DOHH2 (cell line): ENCODE measurements around the gene FGFR3.

Source experiments
- H3F3A ChIP-seq: fragments of 200-600 bp; sonication (generic), shearing (Covaris generic); 2 replicates; pipeline ENCODE4 v1.6.0; 2016; ENCODE audit warnings: antibody characterized with exemption, mild to moderate bottlenecking; ENCODE audit not compliant: control insufficient read depth, insufficient read depth
- H3K27ac ChIP-seq: fragments of 200-600 bp; sonication (generic); 2 replicates; pipeline ENCODE4 v1.5.1; 2014; ENCODE audit warnings: low read depth, mild to moderate bottlenecking, low read length, moderate library complexity
- H3K27me3 ChIP-seq: fragments of 200-600 bp; sonication (generic); 2 replicates; pipeline ENCODE4 v1.6.1; 2014; ENCODE audit warnings: mild to moderate bottlenecking, low read length, mixed read lengths; ENCODE audit not compliant: control insufficient read depth
- H3K36me3 ChIP-seq: fragments of 200-600 bp; sonication (generic); 2 replicates; pipeline ENCODE4 v1.6.1; 2014; ENCODE audit warnings: mild to moderate bottlenecking, low read length, moderate library complexity, mixed read lengths; ENCODE audit not compliant: control insufficient read depth
- H3K4me1 ChIP-seq: fragments of 200-600 bp; sonication (generic); 2 replicates; pipeline ENCODE4 v1.6.1; 2014; ENCODE audit warnings: mild to moderate bottlenecking, low read length, mixed read lengths; ENCODE audit not compliant: control insufficient read depth
- H3K4me2 ChIP-seq: fragments of 200-600 bp; sonication (generic); 2 replicates; pipeline ENCODE4 v1.6.0; 2014; ENCODE audit warnings: mild to moderate bottlenecking, low read length, moderate library complexity
- H3K4me3 ChIP-seq: fragments of 200-600 bp; sonication (generic); 2 replicates; pipeline ENCODE4 v1.5.1; 2014; ENCODE audit warnings: mild to moderate bottlenecking, low read length, mixed read lengths
- H3K79me2 ChIP-seq: fragments of 200-600 bp; sonication (generic); 2 replicates; pipeline ENCODE4 v1.6.1; 2014; ENCODE audit warnings: mild to moderate bottlenecking, low read length, mixed read lengths; ENCODE audit not compliant: control insufficient read depth
- H3K9me2 ChIP-seq: fragments of 200-600 bp; sonication (generic); replicated peaks from 2 replicates; pipeline ENCODE4 v1.6.1; 2014; ENCODE audit warnings: mild to moderate bottlenecking, low read length, mixed read lengths; ENCODE audit not compliant: control insufficient read depth
- H3K9me3 ChIP-seq: fragments of 200-600 bp; sonication (generic); 2 replicates; pipeline ENCODE4 v1.6.1; 2014; ENCODE audit warnings: antibody characterized with exemption, low read length, mixed read lengths; ENCODE audit not compliant: control insufficient read depth, insufficient read depth
- H4K20me1 ChIP-seq: fragments of 200-600 bp; sonication (generic); 2 replicates; pipeline ENCODE4 v1.6.0; 2014; ENCODE audit warnings: low read depth, mild to moderate bottlenecking, antibody characterized with exemption, low read length, moderate library complexity; ENCODE audit not compliant: control insufficient read depth, insufficient read depth
- CTCF ChIP-seq: fragments of 200-600 bp; sonication (generic); IDR thresholded peaks from one replicate; pipeline ENCODE4 v1.5.1; 2014; ENCODE audit warnings: antibody characterized with exemption, mild to moderate bottlenecking, low read depth, low read length; ENCODE audit not compliant: poor library complexity, severe bottlenecking
- EZH2phosphoT487 ChIP-seq: fragments of 200-600 bp; sonication (generic); IDR thresholded peaks from 2 replicates; pipeline ENCODE4 v1.6.1; 2017; ENCODE audit warnings: borderline replicate concordance, mild to moderate bottlenecking, antibody characterized with exemption, low read length, moderate library complexity, mixed read lengths

FGFR3 gene

DNA sequence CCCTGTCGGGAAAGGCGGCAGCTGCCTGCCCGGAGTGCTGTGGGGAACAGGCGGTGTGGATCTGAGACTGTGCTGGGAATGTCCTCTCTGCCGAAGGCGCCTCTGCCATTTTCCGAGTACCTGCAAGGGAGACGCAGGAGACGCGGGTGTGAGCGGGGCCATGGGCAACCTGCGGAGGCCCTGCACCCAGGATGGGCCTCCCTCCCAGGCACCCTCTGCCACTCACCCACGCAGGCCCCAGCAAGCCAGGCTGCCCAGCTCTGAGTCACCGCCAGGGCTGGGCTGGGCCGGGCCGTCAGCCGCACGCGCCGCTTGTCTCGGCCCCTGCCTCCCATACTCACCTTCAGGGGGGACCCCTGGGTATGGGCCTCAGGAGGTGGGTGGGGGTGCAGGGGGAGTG is 3.5 kb upstream of the FGFR3 start:
- TF ChIP-seq EZH2phosphoT487 (no peak), CTCF (no peak)
- no peaks in the 10 kb centered on the region; the same call in 1 of the 2 replicates for H4K20me1 ChIP-seq

GRCh38 chr4:1790005-1790404 is 3.1 kb upstream of the FGFR3 start:
- Histone ChIP-seq H3K27ac (no peak overlapping the region), H3K27me3 (peaks cover 23% of the 10 kb centered on the region), H3K4me3 (no peak overlapping the region), H3K4me1 (no peaks in the 10 kb centered on the region), H3K9me2 (no peaks in the 10 kb centered on the region), H3K4me2 (no peak overlapping the region), H3K36me3 (no peaks in the 10 kb centered on the region), H3F3A (no peaks in the 10 kb centered on the region), H3K9me3 (no peaks in the 10 kb centered on the region), H4K20me1 (no peaks in the 10 kb centered on the region; the same call in 1 of the 2 replicates), H3K79me2 (no peaks in the 10 kb centered on the region)
- TF ChIP-seq EZH2phosphoT487, result no peak
- no peak for TF ChIP-seq CTCF

More for the DNA sequence above, 3.5 kb upstream of the FGFR3 start:
- Histone ChIP-seq H3K4me3 (no peak overlapping the region), H3K36me3 (no peaks in the 10 kb centered on the region), H3K4me2 (no peak overlapping the region), H3K4me1 (no peaks in the 10 kb centered on the region), H3K9me3 (no peaks in the 10 kb centered on the region), H3K79me2 (no peaks in the 10 kb centered on the region), H3K27me3 (peaks cover 20% of the 10 kb centered on the region), H3F3A (no peaks in the 10 kb centered on the region), H3K27ac (no peak overlapping the region), H3K9me2 (no peaks in the 10 kb centered on the region)

- Histone ChIP-seq H3K27me3 (peaks cover 39% of the 10 kb centered on the region), H3K9me2 (no peaks in the 10 kb centered on the region), H3K79me2 (no peaks in the 10 kb centered on the region), H3K4me3 (no peak overlapping the region), H3K27ac (no peak overlapping the region), H3K4me1 (no peaks in the 10 kb centered on the region), H3K36me3 (no peaks in the 10 kb centered on the region), H3K9me3 (no peaks in the 10 kb centered on the region), H4K20me1 (no peaks in the 10 kb centered on the region; the same call in 1 of the 2 replicates), H3F3A (no peaks in the 10 kb centered on the region), H3K4me2 (no peak overlapping the region)
- TF ChIP-seq EZH2phosphoT487, result no peak
- TF ChIP-seq CTCF, result no peak
Measured at GRCh38 chr4:1792158-1792831, 798 bp upstream of the FGFR3 start.
